GM18868 (cell line): ENCODE data around the gene RAB29.
"Not testable (repeated sequence)": the region's sequence is repeated elsewhere in the genome, so short reads cannot be mapped to it uniquely, and the experiment has no call there.

Experiments used
- ATAC-seq: cut with Tn5 transposase; IDR thresholded peaks from one replicate; pipeline ENCODE4 v1.9.1; 2021; ENCODE audit warnings: mild to moderate bottlenecking, moderate library complexity; ENCODE audit not compliant: unreplicated experiment

Gene RAB29

GRCh38 chr1:205729945-205730610 lies 45.2 kb downstream of the RAB29 start:
- no peak for ATAC-seq

- no peak for ATAC-seq
These were observed 48.6 kb downstream of the RAB29 start for GRCh38 chr1:205726619-205727125.

- ATAC-seq, result no peak
These were observed 49.8 kb downstream of the RAB29 start for GRCh38 chr1:205725514-205725913.

DNA sequence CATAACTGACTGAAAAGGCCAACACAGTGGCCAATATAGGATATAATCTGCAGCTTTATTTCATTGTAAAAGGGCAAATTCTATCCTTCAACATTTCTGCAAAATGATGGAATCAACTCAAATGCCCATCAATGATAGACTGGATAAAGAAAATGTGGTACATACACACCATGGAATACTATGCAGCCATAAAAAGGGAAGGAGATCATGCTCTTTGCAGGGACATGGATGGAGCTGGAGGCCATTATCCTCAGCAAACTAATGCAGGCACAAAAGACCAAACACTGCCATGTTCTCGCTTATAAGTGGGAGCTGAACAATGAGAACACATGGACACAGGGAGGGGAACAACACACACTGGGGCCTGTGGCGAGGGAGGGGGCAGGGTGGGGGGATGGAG lies 54.5 kb downstream of the RAB29 start:
- not testable (repeated sequence) for ATAC-seq

GRCh38 chr1:205719762-205720161 lies 55.5 kb downstream of the RAB29 start:
- no peak for ATAC-seq

GRCh38 chr1:205719015-205719414 lies 56.3 kb downstream of the RAB29 start:
- ATAC-seq, result no peak
